ENCODE measurements around the gene MYL12B.

GRCh38 chr18:3263132-3263700 is 1.3 kb downstream of the MYL12B start:
- no peak for TF ChIP-seq CTCF (IDR thresholded peaks at IDR 0.05)
- no peak for TF ChIP-seq POLR2A (IDR thresholded peaks at IDR 0.05)
